ENCODE measurements around the gene MBLAC1.

DNA sequence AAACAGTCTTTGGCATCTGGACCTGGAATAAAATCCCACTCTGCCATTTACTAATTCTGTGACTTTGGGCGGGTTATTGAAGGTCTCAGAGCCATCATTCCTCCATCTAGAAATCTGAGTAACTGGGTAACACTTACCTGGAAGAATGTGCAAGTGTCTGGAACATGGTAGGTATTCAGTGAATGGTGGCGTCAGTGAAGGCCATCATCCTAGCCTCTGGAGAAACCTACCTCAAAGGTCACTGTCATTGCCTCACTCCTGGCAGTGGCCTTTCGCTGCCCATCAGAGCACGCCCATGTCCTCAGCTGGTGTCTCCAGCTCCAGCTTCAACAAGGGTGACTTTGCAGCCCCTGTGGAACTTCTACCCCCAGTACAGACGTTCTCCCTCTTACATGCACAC lies 37.1 kb downstream of the MBLAC1 start:
- TF ChIP-seq ZFP30 (CRISPR knock-in tag; IDR thresholded peaks at IDR 0.05) (no peak), PATZ1 (CRISPR knock-in tag; IDR thresholded peaks at IDR 0.05; ENCODE audit: borderline replicate concordance) (no peak), SNAI2 (CRISPR knock-in tag; IDR thresholded peaks at IDR 0.05) (no peak), ARNTL (CRISPR knock-in tag; IDR thresholded peaks at IDR 0.05; ENCODE audit: borderline replicate concordance, low read depth) (no peak), PPARA (CRISPR knock-in tag; IDR thresholded peaks at IDR 0.05; ENCODE audit: borderline replicate concordance) (no peak), GLIS3 (CRISPR knock-in tag; IDR thresholded peaks at IDR 0.05) (no peak), TCF4 (CRISPR knock-in tag; IDR thresholded peaks at IDR 0.05; ENCODE audit: borderline replicate concordance) (no peak), CSDC2 (CRISPR knock-in tag; IDR thresholded peaks at IDR 0.05) (no peak), ZC3H10 (CRISPR knock-in tag; IDR thresholded peaks at IDR 0.05) (no peak)
- TF ChIP-seq, protein P1, sequence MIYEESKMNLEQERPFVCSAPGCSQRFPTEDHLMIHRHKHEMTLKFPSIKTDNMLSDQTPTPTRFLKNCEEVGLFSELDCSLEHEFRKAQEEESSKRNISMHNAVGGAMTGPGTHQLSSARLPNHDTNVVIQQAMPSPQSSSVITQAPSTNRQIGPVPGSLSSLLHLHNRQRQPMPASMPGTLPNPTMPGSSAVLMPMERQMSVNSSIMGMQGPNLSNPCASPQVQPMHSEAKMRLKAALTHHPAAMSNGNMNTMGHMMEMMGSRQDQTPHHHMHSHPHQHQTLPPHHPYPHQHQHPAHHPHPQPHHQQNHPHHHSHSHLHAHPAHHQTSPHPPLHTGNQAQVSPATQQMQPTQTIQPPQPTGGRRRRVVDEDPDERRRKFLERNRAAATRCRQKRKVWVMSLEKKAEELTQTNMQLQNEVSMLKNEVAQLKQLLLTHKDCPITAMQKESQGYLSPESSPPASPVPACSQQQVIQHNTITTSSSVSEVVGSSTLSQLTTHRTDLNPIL (CRISPR knock-in tag; IDR thresholded peaks at IDR 0.05; ENCODE audit: low read depth), result no peak

Data from SK-N-SH treated with all-trans-retinoic acid at 6 μM for 48 hours (cell line).